Epithelial cell of prostate (primary cell): ENCODE data around the gene ADRA2A.

Experiments
- DNase-seq: peaks from one replicate; pipeline ENCODE4 v3.0.0-alpha.2; 2011; ENCODE audit warnings: low read depth, low spot score
- H3K27ac ChIP-seq: fragments of 450-650 bp; 2 replicates; pipeline ENCODE4 v1.5.1; 2017; ENCODE audit warnings: mild to moderate bottlenecking

Gene ADRA2A

GRCh38 chr10:111076682-111077478, at the start of gene ADRA2A:
Gene ADRA2A, plus strand, starts transcription at chr10:111077029. Its CDS starts 968 bp downstream, at chr10:111077997.
- no peak for DNase-seq
- H3K27ac ChIP-seq, result no peak within 1 kb of the TSS

DNA sequence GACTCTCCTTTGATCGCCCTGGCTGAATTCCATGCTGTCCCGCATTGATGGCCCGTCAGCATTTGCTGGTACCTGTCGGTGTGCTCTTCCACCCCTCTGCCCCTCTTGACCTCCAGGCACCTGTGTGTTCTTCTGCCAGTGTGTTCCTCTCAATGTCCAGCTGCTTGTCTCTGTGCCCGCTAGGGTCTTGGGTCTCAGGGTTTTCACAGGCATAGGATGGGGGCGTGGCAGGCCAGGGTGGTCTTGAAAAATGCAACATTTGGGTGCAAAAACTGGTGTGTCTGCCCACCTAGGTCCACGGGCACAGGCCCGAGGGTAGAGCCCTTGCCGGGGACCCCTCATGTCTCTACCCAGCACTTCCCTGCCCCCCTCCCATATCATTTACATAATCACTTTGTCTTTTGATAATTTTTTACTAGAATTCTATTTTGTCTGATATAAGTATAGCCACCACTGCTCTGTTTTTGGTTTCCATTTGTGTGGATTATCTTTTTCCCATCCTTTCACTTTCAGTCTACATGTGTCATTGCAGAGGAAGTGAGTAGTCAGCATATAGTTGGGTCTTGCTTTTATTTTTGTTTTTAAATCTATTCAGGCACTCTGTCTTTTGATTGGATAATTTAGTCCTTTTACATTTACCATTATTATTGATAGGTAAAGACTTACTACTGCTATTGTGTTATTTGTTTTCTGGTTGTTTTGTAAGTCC, 46.6 kb upstream of the ADRA2A start:
- no peak for DNase-seq

GRCh38 chr10:111034598-111035310, 42.1 kb upstream of the ADRA2A start:
- H3K27ac ChIP-seq, result no peak overlapping the region
- DNase-seq, result no peak

More for the DNA sequence above, 46.6 kb upstream of the ADRA2A start:
- H3K27ac ChIP-seq, result no peak overlapping the region

DNA sequence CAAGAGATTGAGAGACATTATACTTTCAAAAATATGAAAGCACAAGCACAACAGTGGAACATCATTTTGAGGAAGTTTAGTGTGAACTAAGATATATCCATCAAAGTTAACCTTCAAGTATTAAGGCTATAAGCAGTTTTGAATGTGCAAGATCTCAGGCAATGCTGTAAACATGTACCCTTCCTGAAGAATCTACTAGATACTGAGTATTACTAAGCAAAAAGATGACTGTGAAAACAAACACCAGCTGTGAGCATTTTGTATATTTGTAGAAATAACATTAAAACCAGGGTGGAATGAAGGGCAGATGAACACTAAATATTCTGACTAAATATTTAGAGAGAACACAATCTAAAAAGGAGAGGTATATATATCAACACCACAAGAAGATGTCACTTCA, 41.3 kb upstream of the ADRA2A start:
- DNase-seq, result no peak
- no peak overlapping the region for H3K27ac ChIP-seq

- H3K27ac ChIP-seq, result no peak overlapping the region
- no peak for DNase-seq
Measured at GRCh38 chr10:111037858-111038257, 39.0 kb upstream of the ADRA2A start.

- no peak for DNase-seq
- H3K27ac ChIP-seq, result no peak overlapping the region
Measured at GRCh38 chr10:111039522-111039921, 37.3 kb upstream of the ADRA2A start.

GRCh38 chr10:111057006-111057405, 19.8 kb upstream of the ADRA2A start:
- no peak for DNase-seq
- H3K27ac ChIP-seq, result no peak overlapping the region

DNA sequence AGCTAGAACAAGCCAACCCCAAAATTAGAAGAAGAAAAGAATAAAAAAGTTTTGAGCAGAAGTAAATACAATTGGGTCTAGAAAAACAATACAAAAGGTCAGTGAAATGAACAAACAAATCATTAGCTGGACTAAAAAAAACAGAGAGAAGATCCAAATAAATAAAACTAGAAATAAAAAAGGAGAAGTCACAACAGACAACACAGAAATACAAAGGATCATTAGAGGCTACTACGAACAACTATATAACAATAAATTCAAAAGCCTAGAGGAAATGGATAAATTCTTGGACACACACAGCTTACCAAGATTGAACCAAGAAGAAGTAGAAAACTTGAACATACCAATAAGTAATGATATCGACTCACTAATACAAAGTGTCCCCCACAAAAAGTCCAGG, 13.4 kb upstream of the ADRA2A start:
- no peak overlapping the region for H3K27ac ChIP-seq
- no peak for DNase-seq

DNA sequence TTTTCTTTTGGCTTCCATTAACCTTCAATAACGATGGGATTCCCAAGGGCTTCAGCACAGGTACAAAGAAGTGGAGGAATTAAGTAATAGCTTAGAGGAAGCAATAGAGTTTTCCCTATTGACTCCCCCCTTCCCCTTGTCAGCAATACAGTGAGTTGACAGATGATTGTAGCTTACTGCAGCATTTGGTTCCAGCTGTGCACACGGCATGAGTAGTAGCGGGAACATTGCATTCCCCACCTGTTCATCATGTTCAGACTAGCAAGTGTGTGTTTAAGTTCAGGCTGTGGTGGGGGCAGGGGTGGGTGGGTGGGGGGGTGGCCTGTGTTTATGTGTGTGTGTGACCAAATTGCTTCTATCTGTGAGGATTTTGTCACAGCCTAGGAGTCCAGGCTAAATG, 4.6 kb upstream of the ADRA2A start:
- no peak overlapping the region for H3K27ac ChIP-seq
- DNase-seq, result no peak

DNA sequence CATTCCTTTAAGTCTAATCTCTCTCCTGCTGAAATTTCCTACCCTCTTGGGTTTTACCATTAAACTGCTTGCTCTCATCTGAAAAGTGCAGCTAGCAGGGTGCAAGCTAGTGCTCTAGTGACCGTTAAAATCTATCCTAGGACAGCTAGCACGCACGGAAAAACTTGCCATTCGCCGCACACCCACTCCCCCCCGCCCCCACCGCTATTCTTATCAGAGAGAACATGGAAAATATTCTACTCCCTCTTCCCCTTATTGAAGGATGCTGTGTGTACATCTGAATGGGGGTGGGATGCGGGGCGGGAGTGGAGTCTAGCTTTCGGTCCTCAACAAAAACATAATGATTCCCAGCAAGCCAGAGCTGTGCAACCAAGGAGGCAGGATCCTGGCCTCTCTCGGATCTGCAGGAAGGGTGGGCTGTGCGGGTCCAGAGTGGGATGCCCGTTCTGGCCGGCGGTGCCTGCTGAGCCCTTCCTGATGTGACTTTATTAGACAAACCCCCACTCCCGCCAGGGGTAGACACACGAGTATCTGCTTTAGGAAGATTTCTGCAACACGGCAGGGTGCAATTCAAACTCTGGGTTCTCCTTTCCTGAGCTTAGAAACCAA, 1.1 kb upstream of the ADRA2A start:
- no peak for DNase-seq
- H3K27ac ChIP-seq, result no peak overlapping the region

GRCh38 chr10:111076191-111076681, 593 bp upstream of the ADRA2A start:
- no peak overlapping the region for H3K27ac ChIP-seq
- no peak for DNase-seq

DNA sequence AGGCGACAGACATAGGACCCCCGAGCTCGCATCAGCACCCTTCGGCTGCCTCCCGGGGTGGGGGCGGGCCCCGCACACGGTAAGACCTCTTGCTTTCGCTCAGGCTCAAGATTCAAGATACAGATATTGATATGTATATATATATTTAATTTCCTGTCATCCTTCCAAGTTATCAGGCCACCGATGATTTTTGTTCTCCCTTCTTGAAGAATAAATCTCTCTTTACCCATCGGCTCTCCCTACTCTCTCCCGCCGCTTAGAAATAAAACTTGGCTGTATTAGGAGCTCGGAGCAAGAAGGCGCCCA, 603 bp downstream of the ADRA2A start:
- no peak overlapping the region for H3K27ac ChIP-seq

DNA sequence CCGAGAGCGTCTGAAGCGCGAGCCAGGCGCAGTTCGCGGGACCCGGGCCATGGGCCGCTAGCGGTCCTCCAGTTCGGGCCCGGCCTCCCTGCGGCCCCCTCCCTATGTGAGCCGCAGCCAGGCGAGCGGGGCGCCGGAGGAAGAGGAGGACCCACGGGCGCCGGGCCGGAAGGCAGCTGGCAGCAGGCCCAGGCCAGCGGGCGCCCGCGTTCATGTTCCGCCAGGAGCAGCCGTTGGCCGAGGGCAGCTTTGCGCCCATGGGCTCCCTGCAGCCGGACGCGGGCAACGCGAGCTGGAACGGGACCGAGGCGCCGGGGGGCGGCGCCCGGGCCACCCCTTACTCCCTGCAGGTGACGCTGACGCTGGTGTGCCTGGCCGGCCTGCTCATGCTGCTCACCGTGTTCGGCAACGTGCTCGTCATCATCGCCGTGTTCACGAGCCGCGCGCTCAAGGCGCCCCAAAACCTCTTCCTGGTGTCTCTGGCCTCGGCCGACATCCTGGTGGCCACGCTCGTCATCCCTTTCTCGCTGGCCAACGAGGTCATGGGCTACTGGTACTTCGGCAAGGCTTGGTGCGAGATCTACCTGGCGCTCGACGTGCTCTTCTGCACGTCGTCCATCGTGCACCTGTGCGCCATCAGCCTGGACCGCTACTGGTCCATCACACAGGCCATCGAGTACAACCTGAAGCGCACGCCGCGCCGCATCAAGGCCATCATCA, 1.1 kb downstream of the ADRA2A start:
- no peak for DNase-seq
- no peak overlapping the region for H3K27ac ChIP-seq

More for the DNA sequence above, 603 bp downstream of the ADRA2A start:
- no peak for DNase-seq

DNA sequence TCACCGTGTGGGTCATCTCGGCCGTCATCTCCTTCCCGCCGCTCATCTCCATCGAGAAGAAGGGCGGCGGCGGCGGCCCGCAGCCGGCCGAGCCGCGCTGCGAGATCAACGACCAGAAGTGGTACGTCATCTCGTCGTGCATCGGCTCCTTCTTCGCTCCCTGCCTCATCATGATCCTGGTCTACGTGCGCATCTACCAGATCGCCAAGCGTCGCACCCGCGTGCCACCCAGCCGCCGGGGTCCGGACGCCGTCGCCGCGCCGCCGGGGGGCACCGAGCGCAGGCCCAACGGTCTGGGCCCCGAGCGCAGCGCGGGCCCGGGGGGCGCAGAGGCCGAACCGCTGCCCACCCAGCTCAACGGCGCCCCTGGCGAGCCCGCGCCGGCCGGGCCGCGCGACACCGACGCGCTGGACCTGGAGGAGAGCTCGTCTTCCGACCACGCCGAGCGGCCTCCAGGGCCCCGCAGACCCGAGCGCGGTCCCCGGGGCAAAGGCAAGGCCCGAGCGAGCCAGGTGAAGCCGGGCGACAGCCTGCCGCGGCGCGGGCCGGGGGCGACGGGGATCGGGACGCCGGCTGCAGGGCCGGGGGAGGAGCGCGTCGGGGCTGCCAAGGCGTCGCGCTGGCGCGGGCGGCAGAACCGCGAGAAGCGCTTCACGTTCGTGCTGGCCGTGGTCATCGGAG, 1.8 kb downstream of the ADRA2A start:
- no peak overlapping the region for H3K27ac ChIP-seq
- DNase-seq, result no peak

DNA sequence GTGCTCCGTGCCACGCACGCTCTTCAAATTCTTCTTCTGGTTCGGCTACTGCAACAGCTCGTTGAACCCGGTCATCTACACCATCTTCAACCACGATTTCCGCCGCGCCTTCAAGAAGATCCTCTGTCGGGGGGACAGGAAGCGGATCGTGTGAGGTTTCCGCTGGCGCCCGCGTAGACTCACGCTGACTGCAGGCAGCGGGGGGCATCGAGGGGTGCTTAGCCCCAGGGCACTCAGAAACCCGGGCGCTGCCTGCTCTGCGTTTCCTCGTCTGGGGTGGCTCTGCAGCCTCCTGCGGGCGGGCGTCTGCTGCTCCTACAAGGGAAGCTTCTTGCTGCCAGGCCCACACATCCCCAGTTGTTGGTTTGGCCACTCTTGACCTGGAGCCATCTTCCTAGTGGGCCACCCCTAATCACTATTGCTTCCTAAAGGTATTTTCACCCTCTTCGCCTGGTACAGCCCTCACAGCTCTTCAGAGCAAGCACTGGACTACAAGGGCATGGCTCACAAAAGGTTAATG, 2.5 kb downstream of the ADRA2A start:
- no peak for DNase-seq
- H3K27ac ChIP-seq, result no peak overlapping the region

DNA sequence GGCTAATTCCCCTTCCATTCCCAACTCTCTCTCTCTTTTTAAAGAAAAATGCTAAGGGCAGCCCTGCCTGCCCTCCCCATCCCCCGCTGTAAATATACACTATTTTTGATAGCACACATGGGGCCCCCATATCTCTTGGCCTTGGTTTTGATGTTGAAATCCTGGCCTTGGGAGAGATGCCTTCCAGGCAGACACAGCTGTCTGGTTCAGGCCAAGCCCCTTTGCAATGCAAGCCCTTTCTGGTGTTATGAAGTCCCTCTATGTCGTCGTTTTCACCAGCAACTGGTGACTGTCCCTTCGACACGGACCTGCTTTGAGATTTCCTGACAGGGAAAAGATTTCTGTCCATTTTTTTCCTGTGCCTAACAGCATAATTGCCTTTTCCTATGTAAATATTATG, 3.0 kb downstream of the ADRA2A start:
- no peak for DNase-seq
- no peak overlapping the region for H3K27ac ChIP-seq

GRCh38 chr10:111080224-111080623, 3.4 kb downstream of the ADRA2A start:
- DNase-seq, result no peak
- H3K27ac ChIP-seq, result no peak overlapping the region

GRCh38 chr10:111081595-111081994, 4.8 kb downstream of the ADRA2A start:
- no peak overlapping the region for H3K27ac ChIP-seq
- DNase-seq, result no peak
